Fibroblast of skin of right biceps (primary cell): ENCODE measurements around the gene F2.

Experiments used
- DNase-seq: peaks from one replicate; pipeline ENCODE4 v3.0.0-alpha.2; 2013

The F2 gene

GRCh38 chr11:46718155-46719019 lies 626 bp upstream of the F2 start:
- DNase-seq: peak; percentile 22

GRCh38 chr11:46719543-46720218 lies 668 bp downstream of the F2 start:
- DNase-seq: no peak

GRCh38 chr11:46721286-46721685 lies 2.3 kb downstream of the F2 start:
- no peak for DNase-seq

- DNase-seq: no peak
These were observed 3.7 kb downstream of the F2 start for GRCh38 chr11:46722566-46723358.

GRCh38 chr11:46723359-46723680 lies 4.3 kb downstream of the F2 start:
- DNase-seq: no peak

GRCh38 chr11:46724088-46724487 lies 5.1 kb downstream of the F2 start:
- DNase-seq: no peak

GRCh38 chr11:46725338-46726205 lies 6.6 kb downstream of the F2 start:
- DNase-seq: no peak

- no peak for DNase-seq
These were observed 7.3 kb downstream of the F2 start for GRCh38 chr11:46726206-46726862.

- no peak for DNase-seq
These were observed 9.1 kb downstream of the F2 start for GRCh38 chr11:46727952-46728658.

GRCh38 chr11:46728659-46729040 lies 9.6 kb downstream of the F2 start:
- DNase-seq: no peak

GRCh38 chr11:46729110-46730027 lies 10.4 kb downstream of the F2 start:
- peak; percentile 33 for DNase-seq

GRCh38 chr11:46731545-46731944 lies 12.5 kb downstream of the F2 start:
- DNase-seq: no peak

GRCh38 chr11:46733234-46733633 lies 14.2 kb downstream of the F2 start:
- no peak for DNase-seq

GRCh38 chr11:46736146-46736545 lies 17.1 kb downstream of the F2 start:
- DNase-seq: no peak

GRCh38 chr11:46736615-46737014 lies 17.6 kb downstream of the F2 start:
- peak; percentile 33 for DNase-seq

GRCh38 chr11:46737699-46738098 lies 18.7 kb downstream of the F2 start:
- DNase-seq: no peak

- no peak for DNase-seq
These were observed 19.9 kb downstream of the F2 start for GRCh38 chr11:46738887-46739286.

GRCh38 chr11:46741600-46742484 lies 22.8 kb downstream of the F2 start:
- no peak for DNase-seq

GRCh38 chr11:46743043-46743442 lies 24.0 kb downstream of the F2 start:
- no peak for DNase-seq
